ENCODE data around the gene PCBP3. TPM values are rescaled to one million over a fixed set of nuclear protein-coding genes. Genes with fewer than 3 reads are reported as not detected.

The PCBP3 gene
- total RNA-seq, 1 experiment from 2014 or later: 10.9 TPM

GRCh38 chr21:45636951-45637646 is 6.4 kb upstream of the PCBP3 start:
- Histone ChIP-seq H4K91ac (ENCODE audit: insufficient read length, low read depth, low read length) (no peak overlapping the region), H3K9me3 (ENCODE audit: control insufficient read depth, low read depth, low read length) (no peaks in the 10 kb centered on the region), H2BK5ac (ENCODE audit: insufficient read length, low read length) (no peak overlapping the region), H2BK15ac (ENCODE audit: low read depth, low read length) (no peak overlapping the region), H3T11ph (ENCODE audit: low read length) (no peak overlapping the region), H4K5ac (ENCODE audit: insufficient read length, low read depth, low read length) (no peak overlapping the region), H2AK5ac (ENCODE audit: insufficient read length, low read length) (no peak overlapping the region), H2AFZ (ENCODE audit: low read length) (no peak overlapping the region), H4K20me1 (ENCODE audit: control insufficient read depth, insufficient read depth, insufficient read length) (no peaks in the 10 kb centered on the region), H3K79me2 (ENCODE audit: insufficient read depth, low read length) (no peaks in the 10 kb centered on the region), H3K23me2 (ENCODE audit: insufficient read length, low read depth, low read length, poor library complexity, severe bottlenecking) (peaks cover 4% of the 10 kb centered on the region), H3K79me1 (ENCODE audit: insufficient read depth, low read depth, low read length, poor library complexity, severe bottlenecking) (no peaks in the 10 kb centered on the region), H4K8ac (replicated peaks; ENCODE audit: insufficient read length, low read depth, low read length) (no peak overlapping the region), H3K23ac (ENCODE audit: insufficient read length, low read depth, low read length) (no peak overlapping the region), H3K27ac (ENCODE audit: insufficient read length, low read depth, low read length) (no peak overlapping the region), H3K4me1 (ENCODE audit: insufficient read depth, low read length) (no peaks in the 10 kb centered on the region), H3K56ac (ENCODE audit: insufficient read length, low read depth, low read length) (no peak overlapping the region), H3K9ac (ENCODE audit: extremely low read depth, insufficient read length, low read length) (no peak overlapping the region), H2BK12ac (ENCODE audit: insufficient read length, low read depth, low read length) (no peak overlapping the region), H2BK20ac (ENCODE audit: low read depth, low read length, poor library complexity, severe bottlenecking) (no peak overlapping the region), H2BK120ac (ENCODE audit: low read depth, low read length, poor library complexity, severe bottlenecking) (no peak overlapping the region), H3K4ac (ENCODE audit: low read depth, low read length) (no peak overlapping the region), H3K18ac (ENCODE audit: insufficient read length, low read depth, low read length) (no peak overlapping the region), H3K4me2 (ENCODE audit: insufficient read depth, insufficient read length, low read length) (no peak overlapping the region), H3K14ac (ENCODE audit: insufficient read depth, low read length) (no peak overlapping the region; the same call in 1 of the 2 replicates), H3K27me3 (ENCODE audit: insufficient read depth, low read length) (no peaks in the 10 kb centered on the region; the same call in 1 of the 2 replicates)
- no peak for TF ChIP-seq CTCF (conservative IDR thresholded peaks at IDR 0.05)
- no peak overlapping the region for H3K4me3 Mint-ChIP-seq
- H3K27ac Mint-ChIP-seq: no peak overlapping the region
- H3K9me3 Mint-ChIP-seq: no peaks in the 10 kb centered on the region
- WGBS (ENCODE audit: extremely low coverage, insufficient read length, low lambda C conversion rate): no CpG with 5 or more reads among the region's 33 CpGs
- DNase-seq: no peak
- peaks cover 6% of the 10 kb centered on the region for H3K27me3 Mint-ChIP-seq (ENCODE audit: low read depth)
- peaks cover 21 to 22% of the 10 kb centered on the region in 2 experiments for H3K4me1 Mint-ChIP-seq
- H3K36me3 Mint-ChIP-seq (ENCODE audit: insufficient read depth in 1 of 3, low read depth in 3 of 3): no peaks in the 10 kb centered on the region
